Epithelial cell of proximal tubule (primary cell): ENCODE data around the gene C1QTNF9. TPM values are rescaled to one million over a fixed set of nuclear protein-coding genes. Genes with fewer than 3 reads are reported as not detected.

Source experiments
- DNase-seq: peaks from one replicate; pipeline ENCODE4 v3.0.0-alpha.2; 2011; ENCODE audit warnings: low read depth
- H3K4me3 ChIP-seq: 2 replicates; pipeline ENCODE4 v1.5.1; 2011; ENCODE audit warnings: low read depth, mild to moderate bottlenecking, low read length
- CTCF ChIP-seq: conservative IDR thresholded peaks from 2 replicates; pipeline ENCODE4 v1.5.1; 2012; ENCODE audit warnings: low read depth, mild to moderate bottlenecking, low read length
- total RNA-seq: library from RNA; depleted of rRNA; stranded (reverse); fragments of >200 nt; gene quantifications from 2 replicates; pipeline ENCODE4 v1.2.3, GENCODE V29; 2015

C1QTNF9 gene
- total RNA-seq, 1 donor from 2014 or later, result not detected

- no peak for TF ChIP-seq CTCF
- H3K4me3 ChIP-seq, result no peak overlapping the region
- DNase-seq, result no peak
Measured at GRCh38 chr13:24269821-24270220, 39.6 kb upstream of the C1QTNF9 start.

DNA sequence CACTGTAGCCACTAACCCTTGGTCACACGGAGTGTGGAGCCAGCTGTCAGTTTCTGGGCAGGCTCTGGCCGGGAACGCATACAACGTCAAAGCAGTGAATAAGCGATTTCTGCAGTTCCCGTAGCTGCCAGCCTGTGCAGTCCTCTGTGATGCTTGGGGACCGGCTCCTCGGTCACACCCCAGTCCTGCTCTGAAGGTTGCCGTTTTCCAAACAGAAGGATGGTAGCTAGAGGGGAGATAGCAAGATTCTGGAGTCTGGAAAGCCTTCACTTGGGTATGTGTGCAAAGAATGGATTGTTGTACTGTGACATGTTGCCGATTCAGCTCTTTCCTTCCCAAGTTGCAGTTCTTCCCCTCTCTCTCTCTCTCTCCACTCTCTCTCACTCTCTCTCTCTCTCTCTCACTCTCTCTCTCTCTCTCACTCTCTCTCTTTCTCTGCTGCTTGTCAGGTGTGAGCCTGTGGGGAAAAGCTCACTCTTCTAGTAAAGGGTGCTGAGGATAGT, 38.7 kb upstream of the C1QTNF9 start:
- TF ChIP-seq CTCF, result peak; percentile 5
- no peak for DNase-seq
- H3K4me3 ChIP-seq, result peak overlapping the region; percentile 44

GRCh38 chr13:24271231-24271600, 38.2 kb upstream of the C1QTNF9 start:
- TF ChIP-seq CTCF, result no peak
- no peak for DNase-seq
- peak overlapping the region; percentile 44 for H3K4me3 ChIP-seq

DNA sequence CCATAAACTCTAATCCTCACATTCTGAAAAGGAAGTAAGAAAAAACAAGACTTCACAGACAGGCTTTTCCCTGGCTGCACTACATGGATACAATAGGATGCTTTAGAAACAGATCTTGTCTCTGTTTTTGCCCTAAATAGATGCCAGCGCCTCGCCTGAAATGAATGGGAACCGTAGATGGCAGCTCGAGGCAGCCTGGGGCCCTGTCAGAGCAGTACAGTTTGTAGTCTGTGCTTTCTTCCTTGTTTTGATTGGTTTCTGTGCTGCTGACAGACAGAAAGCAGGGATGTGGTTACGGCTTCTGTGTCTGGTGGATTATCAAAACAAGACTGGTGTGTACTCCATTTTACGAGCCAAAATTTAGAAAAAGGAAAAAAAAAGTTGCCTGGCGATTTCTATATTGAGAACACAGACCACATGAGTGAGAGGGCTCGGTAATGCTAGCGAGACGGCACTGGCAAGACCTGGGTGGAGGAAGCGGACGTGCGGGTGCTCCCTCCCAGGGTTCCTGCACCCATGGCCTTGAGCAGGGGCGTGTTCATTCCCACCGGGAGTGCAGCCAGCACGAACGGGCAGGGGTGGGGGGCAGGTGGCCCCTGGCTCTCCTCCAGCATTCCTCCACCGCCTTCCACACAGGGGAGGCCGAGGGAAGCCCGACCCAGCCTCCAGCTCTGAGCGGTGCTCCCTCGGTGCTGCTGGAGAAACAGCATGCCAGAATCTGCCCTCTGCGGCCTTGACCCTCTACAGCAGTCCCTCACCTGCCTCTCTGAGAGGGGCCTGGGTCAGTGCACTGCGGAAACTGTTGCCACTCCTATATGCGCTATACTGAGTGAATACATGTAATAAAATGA, 37.6 kb upstream of the C1QTNF9 start:
- DNase-seq, result no peak
- peak overlapping the region; percentile 44 for H3K4me3 ChIP-seq
- no peak for TF ChIP-seq CTCF

DNA sequence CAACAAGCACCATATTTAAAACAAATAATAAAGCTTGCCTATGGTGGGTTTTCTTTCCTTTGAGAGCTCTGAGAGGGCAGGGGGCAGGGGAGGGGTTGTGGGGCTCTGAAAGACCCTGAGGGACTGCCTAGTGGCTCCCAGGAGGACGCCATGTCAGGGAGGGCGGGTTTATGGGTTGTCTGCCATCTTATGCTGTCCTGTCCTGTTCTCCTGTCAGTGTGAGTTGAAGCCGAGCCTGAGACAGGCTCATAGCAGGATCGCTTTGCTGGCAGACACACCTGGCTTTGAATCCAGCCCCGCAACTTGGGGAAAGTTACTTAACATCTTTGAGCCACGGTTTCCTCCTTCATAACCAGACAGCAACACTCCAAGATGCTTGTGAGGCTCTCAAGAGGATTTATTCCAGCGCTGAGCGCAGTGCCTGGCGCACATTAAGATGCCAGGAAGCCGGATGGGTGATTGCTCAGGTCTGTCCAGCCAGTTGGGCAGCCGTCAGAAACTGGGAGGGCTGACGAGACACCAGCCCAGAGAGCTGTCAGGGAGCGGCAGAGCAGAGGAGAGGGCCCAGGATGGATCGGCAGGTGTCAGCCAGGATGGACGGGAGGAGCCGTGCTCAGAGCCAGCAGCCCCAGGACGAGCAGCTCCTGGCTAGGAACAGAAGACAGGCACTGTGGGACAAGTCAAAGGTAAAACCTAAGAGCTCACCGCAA, 36.8 kb upstream of the C1QTNF9 start:
- peak overlapping the region; percentile 44 for H3K4me3 ChIP-seq
- no peak for DNase-seq
- TF ChIP-seq CTCF, result no peak

DNA sequence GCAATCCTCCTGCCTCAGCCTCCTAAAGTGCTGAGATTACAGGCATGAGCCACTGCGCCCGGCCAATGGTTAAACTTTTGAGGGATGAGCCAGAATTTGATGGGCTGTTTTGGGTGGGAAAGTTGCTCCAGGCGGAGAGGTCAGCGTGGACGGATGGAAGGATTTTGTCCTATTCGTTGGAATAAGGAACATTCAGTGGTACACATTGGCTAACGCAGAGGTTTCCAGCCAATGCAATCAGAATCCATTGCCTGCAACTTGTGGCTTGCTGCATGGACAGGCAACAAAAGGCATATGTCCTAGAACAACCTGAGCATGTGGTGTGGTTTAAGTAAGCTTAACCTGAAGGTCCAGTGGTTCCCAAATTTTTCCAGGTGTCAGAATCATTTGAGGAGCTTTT, 35.5 kb upstream of the C1QTNF9 start:
- DNase-seq, result no peak
- no peak overlapping the region for H3K4me3 ChIP-seq
- TF ChIP-seq CTCF, result no peak
